K562 (cell line): ENCODE measurements around the gene EFEMP2. TPM values are rescaled to one million over a fixed set of nuclear protein-coding genes. Genes with fewer than 3 reads are reported as not detected.

Source experiments
- ATF1 ChIP-seq, 2 experiments: fragments of 450-650 bp in 1 of 2; IDR thresholded peaks; 2 replicates each; pipeline ENCODE4 v1.6.1; 2016; ENCODE audit warnings: missing compliant biosample characterization in 1 of 2, missing genetic modification characterization in 1 of 2
- BDP1 ChIP-seq: IDR thresholded peaks from 3 replicates; pipeline ENCODE4 v1.6.1; 2011; ENCODE audit not compliant: insufficient read length, insufficient read depth
- ETS1 ChIP-seq: conservative IDR thresholded peaks from 2 replicates; pipeline ENCODE4 v1.6.1; 2011; ENCODE audit warnings: low read depth, mild to moderate bottlenecking, low read length; ENCODE audit not compliant: control insufficient read depth
- FOXM1 ChIP-seq, 2 experiments: fragments of 450-650 bp in 1 of 2; sonication (generic) in 1 of 2; formaldehyde crosslinking in 1 of 2; IDR thresholded peaks; 2 replicates each; pipeline versions ENCODE4 v1.6.1 to v1.9.0; 2017 to 2022; ENCODE audit warnings: low read depth in 2 of 2, mild to moderate bottlenecking in 2 of 2, missing genetic modification reagents in 1 of 2, moderate library complexity in 1 of 2
- GTF2A2 ChIP-seq: IDR thresholded peaks from 2 replicates; pipeline ENCODE4 v1.6.1; 2016; ENCODE audit warnings: mild to moderate bottlenecking, missing genetic modification characterization, missing compliant biosample characterization
- HIVEP1 ChIP-seq: fragments of 250-450 bp; sonication (Bioruptor Pico); IDR thresholded peaks from 2 replicates; pipeline ENCODE4 v1.4.0; 2020; ENCODE audit warnings: mild to moderate bottlenecking
- KLF1 ChIP-seq: fragments of 450-650 bp; IDR thresholded peaks from 2 replicates; pipeline ENCODE4 v1.6.1; 2016; ENCODE audit warnings: missing genetic modification characterization, missing compliant biosample characterization
- MCM3 ChIP-seq: fragments of 450-650 bp; IDR thresholded peaks from 2 replicates; pipeline ENCODE4 v1.6.1; 2016
- NR1H2 ChIP-seq: sonication (generic); formaldehyde crosslinking; IDR thresholded peaks from 2 replicates; pipeline ENCODE4 v1.4.0; 2020; ENCODE audit warnings: mild to moderate bottlenecking, missing genetic modification reagents
- RBM34 ChIP-seq: fragments of 200-400 bp; formaldehyde crosslinking; IDR thresholded peaks from 2 replicates; pipeline ENCODE4 v1.6.1; 2018; ENCODE audit warnings: low read length, borderline replicate concordance; ENCODE audit not compliant: insufficient read depth
- RFX5 ChIP-seq: IDR thresholded peaks from 2 replicates; pipeline ENCODE4 v1.6.1; 2011; ENCODE audit warnings: low read depth, mild to moderate bottlenecking, improper control_type of control experiment, low read length
- SFPQ ChIP-seq: fragments of 200-400 bp; formaldehyde crosslinking; IDR thresholded peaks from 2 replicates; pipeline ENCODE4 v1.6.1; 2017; ENCODE audit warnings: mild to moderate bottlenecking, low read depth, low read length, moderate library complexity
- ZC3H11A ChIP-seq: IDR thresholded peaks from 2 replicates; pipeline ENCODE4 v1.6.1; 2012; ENCODE audit warnings: low read depth, low read length, improper control_type of control experiment
- ZNF263 ChIP-seq: sonication (generic); formaldehyde crosslinking; IDR thresholded peaks from 2 replicates; pipeline ENCODE4 v1.8.0; 2022; ENCODE audit warnings: mild to moderate bottlenecking, missing genetic modification reagents, borderline replicate concordance
- ZNF316 ChIP-seq: fragments of 450-650 bp; IDR thresholded peaks from 2 replicates; pipeline ENCODE4 v1.6.1; 2016
- ZNF445 ChIP-seq: fragments of 250-450 bp; sonication (Bioruptor Pico); IDR thresholded peaks from 2 replicates; pipeline ENCODE4 v1.4.0; 2020; ENCODE audit warnings: low read depth, mild to moderate bottlenecking, moderate library complexity
- ZNF696 ChIP-seq: fragments of 250-450 bp; sonication (Bioruptor Pico); conservative IDR thresholded peaks from 2 replicates; pipeline ENCODE4 v1.4.0; 2020; ENCODE audit warnings: mild to moderate bottlenecking, moderate library complexity
- ZSCAN29 ChIP-seq: fragments of 450-650 bp; IDR thresholded peaks from 2 replicates; pipeline ENCODE4 v1.6.1; 2017
- polyA plus RNA-seq, 8 experiments: library from polyadenylated mRNA; depleted of rRNA in 4 of 8; stranded (reverse) in 5 of 8; unstranded in 3 of 8; fragments of >200 nt; fragmentation: Nextera tagmentation in 2 of 8; fragmentation: Illumina TruSeq in 1 of 8; extraction: Ambion mirVana in 2 of 8; extraction: Trizol in 1 of 8; gene quantifications; 2 replicates each; pipeline versions ENCODE4 v1.2.1 to v1.2.3, GENCODE V29; 2011 to 2014; ENCODE audit warnings: inconsistent platforms in 1 of 8, missing spikeins in 1 of 8
- total RNA-seq, 7 experiments: library from RNA; depleted of rRNA in 6 of 7; stranded (reverse); fragments of >200 nt in 6 of 7; fragmentation: Illumina TruSeq in 2 of 7; extraction: Trizol in 2 of 7; gene quantifications; 2 replicates each; pipeline versions ENCODE4 v1.2.1 to v1.2.3, GENCODE V29; 2011 to 2021; ENCODE audit warnings: low replicate concordance in 1 of 7
- TF ChIP-seq, protein P1 (sequence below): sonication (generic); formaldehyde crosslinking; IDR thresholded peaks from 2 replicates; pipeline ENCODE4 v1.8.0; 2022; ENCODE audit warnings: mild to moderate bottlenecking, missing genetic modification reagents
- TF ChIP-seq, protein P2 (sequence below): fragments of 450-650 bp; formaldehyde crosslinking; IDR thresholded peaks from 2 replicates; pipeline ENCODE4 v1.4.0; 2020; ENCODE audit warnings: mild to moderate bottlenecking, moderate library complexity
- TF ChIP-seq, protein P3 (sequence below): sonication (generic); formaldehyde crosslinking; IDR thresholded peaks from 2 replicates; pipeline ENCODE4 v1.4.0; 2020; ENCODE audit warnings: mild to moderate bottlenecking, missing genetic modification reagents

Gene EFEMP2
- total and polyA plus RNA-seq, 9 of the 15 experiments (the other 6 are each of a cell fraction or from before 2014, with no cell fraction given), result 0.07 to 2.9 (median 0.69) TPM; not detected in 1

- TF ChIP-seq, protein P1, sequence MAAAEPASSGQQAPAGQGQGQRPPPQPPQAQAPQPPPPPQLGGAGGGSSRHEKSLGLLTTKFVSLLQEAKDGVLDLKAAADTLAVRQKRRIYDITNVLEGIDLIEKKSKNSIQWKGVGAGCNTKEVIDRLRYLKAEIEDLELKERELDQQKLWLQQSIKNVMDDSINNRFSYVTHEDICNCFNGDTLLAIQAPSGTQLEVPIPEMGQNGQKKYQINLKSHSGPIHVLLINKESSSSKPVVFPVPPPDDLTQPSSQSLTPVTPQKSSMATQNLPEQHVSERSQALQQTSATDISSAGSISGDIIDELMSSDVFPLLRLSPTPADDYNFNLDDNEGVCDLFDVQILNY, result no peak
- TF ChIP-seq, protein P2, sequence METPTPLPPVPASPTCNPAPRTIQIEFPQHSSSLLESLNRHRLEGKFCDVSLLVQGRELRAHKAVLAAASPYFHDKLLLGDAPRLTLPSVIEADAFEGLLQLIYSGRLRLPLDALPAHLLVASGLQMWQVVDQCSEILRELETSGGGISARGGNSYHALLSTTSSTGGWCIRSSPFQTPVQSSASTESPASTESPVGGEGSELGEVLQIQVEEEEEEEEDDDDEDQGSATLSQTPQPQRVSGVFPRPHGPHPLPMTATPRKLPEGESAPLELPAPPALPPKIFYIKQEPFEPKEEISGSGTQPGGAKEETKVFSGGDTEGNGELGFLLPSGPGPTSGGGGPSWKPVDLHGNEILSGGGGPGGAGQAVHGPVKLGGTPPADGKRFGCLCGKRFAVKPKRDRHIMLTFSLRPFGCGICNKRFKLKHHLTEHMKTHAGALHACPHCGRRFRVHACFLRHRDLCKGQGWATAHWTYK (CRISPR knock-in tag), result no peak
- no peak for TF ChIP-seq GTF2A2 (tag)
- TF ChIP-seq ZSCAN29, result no peak
- no peak for TF ChIP-seq ATF1 (CRISPR knock-in tag; IDR thresholded peaks at IDR 0.05)
- TF ChIP-seq ATF1 (tag; IDR thresholded peaks at IDR 0.05), result peak; percentile 95
- TF ChIP-seq ZNF263 (CRISPR knock-in tag), result peak; percentile 34; the same call in 1 of the 2 replicates
- no peak for TF ChIP-seq NR1H2 (CRISPR knock-in tag)
- no peak for TF ChIP-seq ZC3H11A
- peak; percentile 99 for TF ChIP-seq HIVEP1 (CRISPR knock-in tag)
- no peak for TF ChIP-seq RFX5
- TF ChIP-seq RBM34, result no peak
- TF ChIP-seq SFPQ, result no peak
- TF ChIP-seq ZNF696 (CRISPR knock-in tag), result no peak
- TF ChIP-seq ETS1, result peak; percentile 82; the same call in 1 of the 2 replicates
- no peak for TF ChIP-seq ZNF316
- TF ChIP-seq FOXM1 (IDR thresholded peaks at IDR 0.05; ENCODE audit: low read depth), result no peak
- no peak; the same call in 1 of the 2 replicates for TF ChIP-seq FOXM1 (CRISPR knock-in tag; IDR thresholded peaks at IDR 0.05; ENCODE audit: low read depth)
- no peak for TF ChIP-seq MCM3
- no peak for TF ChIP-seq ZNF445 (CRISPR knock-in tag)
- TF ChIP-seq, protein P3, sequence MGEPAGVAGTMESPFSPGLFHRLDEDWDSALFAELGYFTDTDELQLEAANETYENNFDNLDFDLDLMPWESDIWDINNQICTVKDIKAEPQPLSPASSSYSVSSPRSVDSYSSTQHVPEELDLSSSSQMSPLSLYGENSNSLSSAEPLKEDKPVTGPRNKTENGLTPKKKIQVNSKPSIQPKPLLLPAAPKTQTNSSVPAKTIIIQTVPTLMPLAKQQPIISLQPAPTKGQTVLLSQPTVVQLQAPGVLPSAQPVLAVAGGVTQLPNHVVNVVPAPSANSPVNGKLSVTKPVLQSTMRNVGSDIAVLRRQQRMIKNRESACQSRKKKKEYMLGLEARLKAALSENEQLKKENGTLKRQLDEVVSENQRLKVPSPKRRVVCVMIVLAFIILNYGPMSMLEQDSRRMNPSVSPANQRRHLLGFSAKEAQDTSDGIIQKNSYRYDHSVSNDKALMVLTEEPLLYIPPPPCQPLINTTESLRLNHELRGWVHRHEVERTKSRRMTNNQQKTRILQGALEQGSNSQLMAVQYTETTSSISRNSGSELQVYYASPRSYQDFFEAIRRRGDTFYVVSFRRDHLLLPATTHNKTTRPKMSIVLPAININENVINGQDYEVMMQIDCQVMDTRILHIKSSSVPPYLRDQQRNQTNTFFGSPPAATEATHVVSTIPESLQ (CRISPR knock-in tag), result peak; percentile 73; the same call in 1 of the 2 replicates
- TF ChIP-seq BDP1, result no peak
- peak; percentile 56; the same call in 1 of the 2 replicates for TF ChIP-seq KLF1
These were observed 27.7 kb upstream of the EFEMP2 start, which contains the start of gene FOSL1 (continued) for GRCh38 chr11:65900125-65900898.
